GM21360 (cell line): ENCODE data around the gene CPAMD8.
"Not testable (repeated sequence)": the region's sequence is repeated elsewhere in the genome, so short reads cannot be mapped to it uniquely, and the experiment has no call there.

Experiments
- ATAC-seq: cut with Tn5 transposase; IDR thresholded peaks from one replicate; pipeline ENCODE4 v1.9.1; 2021; ENCODE audit warnings: mild to moderate bottlenecking, moderate library complexity; ENCODE audit not compliant: unreplicated experiment

CPAMD8 gene

DNA sequence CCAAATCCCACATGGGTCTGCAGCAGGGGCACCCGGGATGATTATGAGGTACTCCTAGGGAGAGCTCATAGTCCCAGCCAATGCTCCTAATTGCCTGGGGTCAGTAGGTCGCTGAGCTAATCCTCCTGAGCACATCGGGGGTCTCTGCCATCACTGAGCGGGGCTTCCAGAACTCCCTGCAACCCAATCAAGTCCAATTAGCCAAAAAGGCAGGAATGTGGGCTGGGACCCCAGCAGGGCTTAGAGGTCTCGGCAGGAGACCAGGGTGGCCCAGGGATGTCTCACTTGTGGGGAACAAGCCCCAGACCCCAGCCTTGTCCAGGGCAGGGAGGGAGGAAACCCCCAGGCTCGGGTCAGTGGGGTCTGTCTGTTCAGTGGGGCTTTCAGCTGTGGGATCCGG is 17.1 kb upstream of the CPAMD8 start:
- ATAC-seq: no peak

DNA sequence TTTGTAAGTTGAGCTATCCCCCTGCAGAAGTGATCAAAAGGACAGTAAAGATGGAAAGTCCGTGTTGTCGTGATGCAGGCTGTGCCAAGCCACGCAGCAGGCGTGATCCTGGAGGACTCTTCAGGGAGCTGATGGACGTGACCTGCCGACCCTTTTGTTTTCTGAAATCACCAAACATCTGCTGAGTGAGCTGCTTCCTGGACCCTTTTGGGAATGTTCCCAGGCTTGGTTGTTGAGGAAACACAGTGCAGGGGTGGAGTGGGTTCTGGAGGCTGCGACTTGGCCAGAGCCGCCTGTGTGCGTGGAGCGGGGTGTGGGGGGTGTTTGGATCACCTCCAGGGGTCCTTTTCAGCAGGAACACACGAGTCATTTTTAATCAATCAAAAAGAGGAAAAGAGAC is 15.4 kb upstream of the CPAMD8 start:
- ATAC-seq: no peak

DNA sequence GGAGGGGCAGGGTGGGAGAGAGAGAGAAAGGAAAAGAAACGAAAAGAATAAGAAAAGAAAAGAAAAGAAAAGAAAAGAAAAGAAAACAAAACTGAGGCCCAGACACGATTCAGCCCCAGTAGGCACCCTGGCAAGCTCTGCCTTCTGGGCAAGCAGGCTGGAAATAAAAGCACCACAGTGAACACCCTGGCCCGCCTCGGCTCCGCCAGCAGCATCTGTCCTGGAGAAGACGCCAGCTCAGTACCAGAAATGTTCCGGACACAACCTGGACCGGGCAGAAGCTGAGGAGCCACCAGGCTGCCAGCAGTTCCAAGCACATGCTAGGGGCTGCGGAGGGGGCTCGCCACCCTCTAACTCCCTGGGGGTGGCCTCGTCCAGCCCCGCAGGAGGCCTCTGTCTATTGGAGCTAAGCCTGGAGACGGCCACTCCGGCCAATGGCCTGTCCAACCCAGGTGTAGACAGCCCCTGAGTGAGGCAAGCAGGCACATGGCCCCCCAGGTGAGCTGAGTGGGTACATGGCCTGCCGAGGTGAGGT is 11.4 kb upstream of the CPAMD8 start:
- no peak for ATAC-seq

DNA sequence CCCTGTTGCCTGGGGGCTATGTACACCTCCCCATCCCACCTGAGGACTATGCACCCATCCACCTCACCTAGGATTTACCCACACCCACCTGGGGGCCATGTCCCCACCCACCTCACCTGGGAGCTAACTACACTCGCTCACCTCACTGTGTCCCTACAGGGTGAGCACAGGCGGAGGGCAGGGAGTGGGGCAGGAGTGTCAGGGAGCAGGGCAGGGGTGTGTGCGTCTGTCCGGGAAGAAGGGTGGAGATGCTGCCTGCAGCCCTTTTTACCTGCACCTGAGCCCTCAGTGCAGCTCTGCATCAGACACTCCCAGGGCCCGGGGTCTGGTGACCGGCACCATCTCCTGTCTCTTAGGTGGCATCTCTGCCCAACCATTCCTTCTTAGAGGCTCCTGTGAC is 10.6 kb upstream of the CPAMD8 start:
- no peak for ATAC-seq

DNA sequence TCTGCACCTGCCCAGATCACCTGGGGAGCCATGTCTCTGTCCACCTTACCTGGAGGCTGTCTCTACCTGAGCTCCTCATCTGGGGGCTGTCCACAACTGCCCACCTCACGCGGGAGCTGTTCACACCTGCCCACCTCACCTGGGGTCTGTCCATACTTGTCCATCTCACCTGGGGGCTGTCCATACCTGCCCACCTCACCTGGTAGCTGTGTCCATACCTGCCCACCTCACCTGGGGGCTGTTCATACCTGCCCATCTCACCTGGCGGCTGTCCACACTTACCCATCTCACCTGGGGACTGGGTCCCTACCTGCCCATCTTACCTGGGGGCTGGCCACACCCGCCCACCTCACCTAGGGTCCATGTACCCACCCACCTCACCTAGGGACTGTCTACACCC is 10.0 kb upstream of the CPAMD8 start:
- no peak for ATAC-seq

DNA sequence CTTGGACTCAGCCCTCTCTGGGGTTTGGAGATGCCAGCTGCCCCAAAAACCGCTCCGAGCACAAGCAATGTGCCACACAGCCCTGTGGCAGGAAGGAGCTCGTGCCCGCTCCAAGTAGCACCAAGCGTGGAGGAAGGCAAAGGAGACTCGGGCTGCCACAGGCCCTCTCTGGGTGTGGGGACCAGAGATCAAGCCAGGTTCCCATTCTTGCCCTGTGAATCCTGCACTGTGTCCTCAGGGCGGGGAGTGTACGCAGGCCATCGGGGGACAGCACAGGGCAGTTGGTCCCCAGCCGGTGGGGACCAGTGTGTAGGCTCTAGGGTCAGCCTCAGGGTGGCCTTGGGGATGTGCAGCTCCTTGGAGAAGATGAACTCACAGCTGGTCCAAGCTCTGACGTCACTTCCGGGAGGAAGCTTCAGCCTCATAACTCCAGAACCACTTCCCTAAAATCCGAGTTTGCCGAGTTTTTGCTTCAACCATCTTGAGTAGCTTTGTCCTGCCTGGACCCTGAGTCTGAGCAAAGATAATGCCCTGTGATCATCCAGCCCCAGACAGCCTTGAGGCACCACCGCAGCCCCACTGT is 9.3 kb upstream of the CPAMD8 start:
- ATAC-seq: no peak

DNA sequence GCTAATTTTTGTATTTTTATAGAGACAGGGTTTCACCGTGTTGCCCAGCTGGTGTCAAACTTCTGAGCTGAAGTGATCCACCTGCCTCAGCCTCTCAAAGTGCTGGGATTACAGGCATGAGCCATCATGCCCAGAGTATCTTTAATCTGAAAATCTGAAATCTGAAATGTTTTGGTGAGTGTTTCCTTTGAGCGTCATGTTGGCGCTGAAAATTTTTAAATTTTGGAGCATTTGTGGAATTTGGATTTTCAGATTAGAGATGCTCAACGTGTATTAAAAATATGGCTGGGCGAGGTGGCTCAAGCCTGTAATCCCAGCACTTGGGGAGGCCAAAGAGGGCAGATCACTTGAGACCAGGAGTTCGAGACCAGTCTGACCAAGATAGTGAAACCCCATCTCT is 5.1 kb upstream of the CPAMD8 start:
- no peak for ATAC-seq

DNA sequence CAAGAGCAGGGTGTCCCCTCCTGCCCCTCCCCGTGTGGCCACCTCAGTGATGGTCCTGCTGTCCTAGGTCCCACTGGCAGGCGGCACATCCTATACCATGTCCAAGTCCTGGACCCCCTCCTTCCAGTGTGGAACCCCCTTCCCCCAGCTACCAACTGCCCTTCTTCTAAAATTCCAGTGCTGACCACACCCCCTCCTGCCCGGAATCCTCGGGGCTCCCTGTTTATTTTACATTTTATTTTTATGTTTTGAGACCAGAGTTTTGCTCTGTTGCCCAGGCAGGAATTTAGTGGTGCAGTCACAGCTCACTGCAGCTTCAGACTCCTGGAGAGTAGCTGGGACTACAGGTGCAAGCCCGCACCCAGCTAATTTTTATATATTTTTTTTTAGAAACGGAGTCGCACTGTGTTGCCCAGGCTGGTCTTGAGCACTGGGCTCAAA is 945 bp upstream of the CPAMD8 start:
- ATAC-seq: no peak

DNA sequence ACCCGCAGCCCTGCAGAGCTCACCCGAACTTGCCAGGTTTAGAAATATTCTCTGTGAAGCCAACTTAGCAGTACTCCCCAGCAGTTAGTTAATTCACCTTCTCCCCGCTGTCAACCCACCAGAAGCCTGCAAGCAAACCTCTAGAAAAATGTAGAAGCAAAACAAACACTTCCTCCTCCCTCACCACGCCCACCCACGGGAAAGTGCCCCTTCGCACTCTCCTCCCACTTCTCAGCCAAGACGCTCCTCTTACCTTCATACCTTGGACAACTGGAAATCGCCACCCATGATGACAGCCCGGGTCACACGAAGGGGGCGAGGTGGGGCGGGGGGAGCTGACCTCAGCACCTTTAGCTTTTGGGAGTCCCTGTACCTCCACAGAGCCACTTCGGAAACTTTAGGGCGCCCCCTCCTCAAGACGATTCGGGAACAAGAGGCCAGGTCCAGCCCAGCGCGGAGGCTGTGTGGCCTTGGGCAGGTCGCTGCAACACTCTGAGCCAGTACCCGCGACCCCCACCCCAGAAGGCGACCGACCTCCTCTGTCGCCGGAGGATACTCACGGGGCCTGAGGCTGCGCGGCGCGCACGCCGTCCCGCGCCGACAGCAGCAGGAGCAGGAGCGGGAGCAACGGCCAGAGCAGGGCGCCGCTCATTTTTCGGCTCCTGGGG is 485 bp downstream of the CPAMD8 start:
- no peak for ATAC-seq

DNA sequence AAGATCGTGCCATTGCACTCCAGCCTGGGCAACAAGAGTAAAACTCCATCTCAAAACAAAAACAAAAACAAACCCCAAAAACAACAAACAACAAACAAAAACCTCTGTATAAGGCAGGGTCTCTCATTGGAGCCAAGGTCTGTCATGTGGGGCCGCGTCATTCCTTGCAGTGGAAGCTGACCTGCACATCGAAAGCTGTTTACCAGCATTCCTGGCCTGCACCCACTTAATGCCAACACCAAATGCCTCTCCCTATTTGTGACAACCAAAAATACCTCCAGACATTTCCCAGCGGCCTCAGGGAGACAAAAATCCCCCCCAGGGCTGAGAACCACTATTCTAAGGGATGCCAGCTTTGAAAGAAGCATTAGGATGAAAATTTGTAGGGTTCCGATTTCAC is 1.2 kb downstream of the CPAMD8 start:
- no peak for ATAC-seq

DNA sequence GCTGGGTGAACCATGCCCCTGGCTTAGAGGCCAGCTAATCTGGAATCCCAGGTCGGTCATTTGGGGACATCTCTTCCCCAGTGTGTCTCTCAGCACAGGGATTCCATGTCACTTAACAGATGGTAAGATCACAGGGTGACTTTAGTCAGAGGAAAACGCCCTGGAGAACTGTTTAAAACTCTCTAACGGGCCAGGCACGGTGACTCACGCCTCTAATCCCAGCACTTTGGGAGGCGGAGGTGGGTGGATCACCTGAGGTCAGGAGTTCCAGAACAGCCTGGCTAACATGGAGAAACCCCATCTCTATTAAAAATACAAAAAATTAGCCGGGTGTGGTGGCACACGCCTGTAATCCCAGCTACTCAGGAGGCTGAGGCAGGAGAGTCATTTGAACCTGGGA is 1.7 kb downstream of the CPAMD8 start:
- not testable (repeated sequence) for ATAC-seq

DNA sequence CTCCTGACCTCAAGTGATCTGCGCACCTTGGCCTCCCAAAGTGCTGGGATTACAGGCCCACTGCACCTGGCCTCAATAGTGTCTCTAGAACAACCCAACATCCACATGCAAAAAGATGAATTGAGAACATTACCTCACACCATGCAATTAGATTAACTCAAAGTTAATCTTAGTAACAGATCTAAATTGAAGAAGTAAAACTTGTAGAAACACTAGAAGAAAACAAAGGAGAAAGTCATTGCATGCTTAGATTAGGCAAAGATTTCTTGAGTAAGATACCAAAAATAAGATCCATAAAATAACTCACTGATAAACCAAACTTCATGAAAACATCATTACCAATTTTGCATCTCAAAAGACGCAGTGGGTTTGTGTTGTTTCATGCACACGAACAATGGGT is 2.8 kb downstream of the CPAMD8 start:
- no peak for ATAC-seq

DNA sequence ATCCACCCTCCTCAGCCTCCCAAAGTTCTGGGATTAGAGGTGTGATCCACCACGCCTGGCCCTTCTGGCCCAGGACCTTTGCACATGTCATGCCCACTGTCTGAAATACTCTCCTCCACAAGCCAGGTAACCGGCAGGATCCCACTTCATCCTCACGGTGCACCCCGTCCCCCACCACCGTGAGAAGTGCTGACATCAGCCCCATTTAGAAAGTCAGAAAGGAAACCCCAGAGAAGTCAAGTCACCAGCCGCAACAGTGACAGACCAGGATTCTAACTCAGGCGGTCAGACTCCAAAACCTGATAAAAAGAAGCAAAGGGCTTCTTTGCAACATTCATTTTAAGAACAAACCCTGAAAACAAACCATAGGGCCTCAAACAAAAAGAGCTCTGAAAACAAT is 3.9 kb downstream of the CPAMD8 start:
- no peak for ATAC-seq

DNA sequence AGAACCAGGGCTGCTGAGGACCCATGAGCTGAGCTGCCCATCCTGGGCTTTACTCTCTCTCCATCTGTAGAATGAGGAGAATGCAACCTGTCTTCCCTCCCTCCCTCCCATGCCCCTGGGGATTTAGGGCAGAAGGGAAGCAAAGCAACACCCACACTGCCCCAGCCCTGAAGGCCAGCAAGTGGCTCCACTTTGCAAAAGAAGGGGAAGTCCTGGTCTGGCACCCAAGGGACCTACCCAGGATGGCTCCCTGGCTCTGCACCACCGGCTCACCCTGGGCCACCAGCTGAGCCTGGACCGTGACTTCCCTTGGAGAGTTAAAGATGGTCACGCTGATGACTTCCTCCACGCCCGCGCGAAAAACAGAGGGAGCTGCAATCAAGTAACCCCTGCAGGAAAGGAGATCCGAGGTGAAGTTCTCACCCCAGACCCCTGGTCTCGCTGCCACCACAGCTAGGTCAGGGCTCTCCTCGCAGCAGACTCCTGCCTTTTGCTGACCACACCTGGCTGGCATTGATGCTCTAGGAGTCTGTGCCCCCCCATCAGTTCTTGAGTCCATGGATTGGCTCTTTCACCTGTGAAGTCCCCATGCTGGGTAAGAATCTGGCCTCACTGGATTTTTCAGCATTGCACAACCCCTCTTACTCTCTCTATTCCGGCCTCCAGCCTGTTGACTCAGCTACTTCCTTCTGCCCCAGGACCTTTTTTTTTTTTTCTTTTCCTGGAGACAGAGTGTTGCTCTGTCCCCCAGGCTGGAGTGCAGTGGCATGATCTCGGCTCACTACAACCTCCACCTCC is 4.6 kb downstream of the CPAMD8 start:
- no peak for ATAC-seq

DNA sequence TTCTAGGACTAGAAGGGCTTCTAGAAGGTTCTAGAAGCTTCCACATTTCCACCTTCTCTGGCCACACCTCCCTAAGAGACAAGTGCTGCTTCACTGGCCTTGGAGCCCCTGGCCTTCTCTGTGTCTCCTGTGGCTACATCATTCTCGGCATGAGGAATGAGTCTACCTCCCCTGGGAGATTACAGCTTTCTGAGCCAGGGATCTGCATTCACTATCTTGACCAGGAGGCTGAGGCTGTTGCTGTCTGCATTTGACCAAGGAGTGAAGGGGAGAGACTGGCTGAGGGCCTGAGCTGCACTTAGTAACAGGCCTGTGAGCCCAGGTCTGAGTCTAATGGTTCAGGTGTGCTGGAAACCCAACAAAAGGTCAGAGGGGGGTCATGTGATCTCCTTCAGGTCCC is 5.3 kb downstream of the CPAMD8 start:
- ATAC-seq: no peak

DNA sequence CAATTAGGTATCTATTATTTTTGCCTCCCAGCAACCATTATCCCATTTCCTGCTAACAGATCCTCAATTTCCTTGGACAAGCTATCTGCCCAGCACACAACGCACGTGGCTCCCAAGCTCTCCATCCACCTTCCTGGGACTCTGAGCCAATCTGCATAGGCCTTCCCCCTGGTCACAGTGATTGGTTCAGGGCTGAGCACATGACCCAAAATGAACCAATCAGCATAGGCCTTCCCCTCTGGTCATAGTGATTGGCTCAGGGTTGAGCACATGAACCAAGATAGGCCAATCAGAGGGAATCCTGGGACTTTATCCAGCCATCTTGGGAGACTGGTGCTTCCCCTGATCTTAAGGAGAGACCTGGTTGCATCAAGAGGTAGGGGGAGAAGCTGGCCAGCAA is 5.8 kb downstream of the CPAMD8 start:
- ATAC-seq: no peak

DNA sequence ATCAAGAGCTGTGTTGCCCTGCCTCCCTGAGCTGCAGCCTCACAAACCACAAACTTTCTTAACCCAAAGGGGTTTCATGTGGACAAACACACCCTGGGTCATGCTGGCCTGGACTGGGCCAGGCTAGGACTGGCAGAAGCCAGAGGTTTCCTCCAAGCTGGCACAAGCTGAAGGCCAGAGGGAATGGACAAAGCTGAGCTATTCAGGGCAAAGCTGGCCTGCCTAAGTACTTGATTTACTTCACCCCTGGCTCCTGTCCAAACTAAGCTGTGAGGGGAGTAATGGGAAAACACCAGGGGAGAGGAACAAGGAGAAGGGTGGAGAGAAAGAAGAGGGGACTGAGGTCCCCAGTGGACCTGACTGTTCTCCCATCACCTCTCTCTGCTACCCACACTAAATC is 6.2 kb downstream of the CPAMD8 start:
- no peak for ATAC-seq

DNA sequence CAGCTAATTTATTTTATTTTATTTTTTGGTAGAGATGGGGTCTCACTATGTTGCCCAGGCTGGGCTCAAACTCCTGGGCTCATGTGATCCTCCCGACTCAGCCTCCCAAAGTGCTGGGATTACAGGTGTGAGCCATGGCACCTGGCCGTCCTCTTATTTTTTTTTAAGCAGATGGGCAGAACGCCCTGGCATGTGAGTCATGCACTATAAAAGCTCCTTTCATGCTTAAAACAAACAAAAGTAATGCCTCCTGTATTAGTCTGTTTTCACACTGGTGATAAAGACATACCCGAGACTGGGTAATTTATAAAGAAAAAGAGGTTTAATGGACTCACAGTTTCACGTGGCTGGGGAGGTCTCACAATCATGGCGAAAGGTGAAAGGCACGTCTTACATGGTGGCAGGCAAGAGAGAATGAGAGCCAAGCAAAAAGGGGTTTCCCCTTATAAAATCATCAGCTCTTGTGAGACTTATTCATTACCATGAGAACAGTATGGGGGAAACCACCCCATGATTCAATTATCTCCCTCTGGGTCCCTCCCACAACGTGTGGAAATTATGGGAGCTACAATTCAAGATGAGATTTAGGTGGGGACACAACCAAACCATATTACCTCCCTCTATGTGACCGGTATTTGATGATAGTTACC is 12.3 kb downstream of the CPAMD8 start:
- ATAC-seq: not testable (repeated sequence)

DNA sequence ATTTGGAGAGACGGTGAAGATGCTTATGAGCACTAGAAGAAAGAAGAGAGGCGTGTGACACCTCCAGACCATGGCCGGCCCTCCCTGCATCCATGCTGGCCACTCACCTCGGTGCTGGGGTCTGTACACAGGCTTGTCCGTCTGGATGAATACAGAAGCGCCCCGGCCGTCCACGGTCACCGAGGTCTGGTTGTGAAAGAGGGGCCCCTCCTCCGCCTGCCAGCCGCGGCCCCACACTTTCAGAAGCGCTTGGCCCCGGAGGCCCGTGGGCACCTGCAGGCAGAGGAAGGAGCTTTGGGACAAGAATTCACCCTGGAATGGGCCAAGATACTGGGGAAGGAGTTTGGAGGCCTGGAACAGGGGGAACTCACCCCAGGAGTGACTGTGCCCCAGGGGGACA is 15.1 kb downstream of the CPAMD8 start:
- no peak for ATAC-seq

DNA sequence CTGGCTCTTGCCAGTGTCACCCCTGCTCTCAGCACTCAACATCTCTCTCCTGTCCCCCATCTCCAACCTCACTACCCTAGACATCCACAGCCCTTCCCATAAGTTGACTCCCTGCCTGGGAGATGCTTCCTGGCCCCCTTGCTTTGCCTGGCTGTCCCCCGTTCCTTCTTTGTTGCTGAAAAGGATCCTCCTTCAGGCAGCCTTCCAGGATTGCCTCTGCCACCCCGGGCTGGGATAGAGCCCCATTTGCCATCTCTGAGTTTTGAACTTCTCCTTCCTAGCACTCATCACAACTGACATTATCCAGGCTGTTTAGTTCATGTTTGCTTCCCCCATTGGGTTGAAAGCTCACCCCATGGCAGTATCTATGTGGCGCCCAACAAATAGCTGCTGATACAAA is 20.0 kb downstream of the CPAMD8 start:
- ATAC-seq: no peak

DNA sequence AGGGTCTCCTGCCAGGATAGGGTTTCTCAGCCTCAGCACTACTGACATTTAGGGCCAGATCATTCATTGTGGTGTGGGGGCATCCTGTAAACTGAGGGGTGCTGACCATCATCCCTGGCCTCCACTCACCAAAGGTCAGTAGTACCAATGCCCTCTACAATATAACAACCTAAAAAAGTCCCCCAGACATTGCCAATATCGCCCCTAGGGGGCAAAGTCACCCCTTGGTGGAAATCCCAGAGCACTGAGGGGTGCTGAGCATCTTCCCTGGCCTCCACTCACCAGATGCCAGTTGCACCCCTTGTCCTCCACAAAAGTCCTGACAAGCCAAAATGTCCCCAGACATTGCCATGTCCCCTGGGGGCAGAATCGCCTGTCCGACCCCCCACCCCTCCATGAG is 21.6 kb downstream of the CPAMD8 start:
- no peak for ATAC-seq

DNA sequence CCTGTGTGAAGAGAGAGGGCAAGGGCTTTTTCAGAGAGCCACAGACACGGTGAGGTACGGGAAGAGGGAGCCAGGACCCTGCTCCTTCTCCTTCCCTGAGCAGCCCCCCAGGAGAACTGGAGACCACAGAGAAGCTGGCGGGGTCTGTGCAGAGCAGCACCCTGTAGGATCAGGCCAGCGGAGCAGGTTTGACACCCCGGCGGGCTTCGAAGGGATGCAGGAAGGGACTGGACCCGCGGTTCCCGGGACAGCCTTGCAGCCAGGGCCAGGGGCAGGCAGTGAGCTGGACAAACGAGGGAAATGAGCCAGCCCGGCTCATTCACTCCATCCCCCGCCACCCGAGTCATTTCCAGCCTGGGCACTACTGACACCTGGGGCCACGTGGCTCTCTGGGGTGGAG is 22.2 kb downstream of the CPAMD8 start:
- no peak for ATAC-seq
